Measurements from ENCODE around the gene MATN3.
A peak's percentile ranks its signal among the peaks of the same experiment; 100 is the strongest.

Gene MATN3

DNA sequence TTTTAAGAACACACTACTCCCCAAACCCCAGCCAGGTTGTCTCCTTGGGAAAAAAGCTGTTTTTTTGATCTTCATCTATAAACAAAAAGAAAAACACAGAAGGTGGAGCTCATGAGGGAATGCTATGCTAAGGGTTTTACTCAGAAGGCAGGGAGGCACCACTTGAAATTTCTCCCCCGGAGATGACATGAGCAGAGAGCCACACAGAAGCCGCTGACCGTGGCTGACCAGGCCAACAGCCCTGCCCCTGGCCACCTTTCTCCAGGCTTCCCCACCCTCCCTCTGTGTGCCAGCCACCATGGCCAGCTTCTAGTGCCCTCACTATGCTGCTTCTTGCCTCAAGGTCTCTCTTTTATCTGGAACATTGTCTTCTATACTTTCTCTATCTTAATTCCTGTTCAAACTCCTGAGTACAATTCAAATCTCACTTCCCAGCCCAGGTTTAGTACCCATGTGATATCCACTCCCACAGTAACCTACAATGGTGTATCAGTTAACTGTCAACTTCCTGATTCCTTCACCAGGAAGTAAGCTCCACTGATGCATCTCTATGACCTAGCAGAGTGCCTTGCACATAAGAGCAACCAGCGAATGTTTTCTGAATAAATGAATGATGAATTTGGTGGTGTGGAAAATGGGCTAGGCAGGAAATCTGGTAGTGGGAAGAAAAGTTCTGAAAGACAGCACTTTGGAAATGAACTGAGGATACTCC is 23.6 kb upstream of the MATN3 start:
- no peak for DNase-seq

DNA sequence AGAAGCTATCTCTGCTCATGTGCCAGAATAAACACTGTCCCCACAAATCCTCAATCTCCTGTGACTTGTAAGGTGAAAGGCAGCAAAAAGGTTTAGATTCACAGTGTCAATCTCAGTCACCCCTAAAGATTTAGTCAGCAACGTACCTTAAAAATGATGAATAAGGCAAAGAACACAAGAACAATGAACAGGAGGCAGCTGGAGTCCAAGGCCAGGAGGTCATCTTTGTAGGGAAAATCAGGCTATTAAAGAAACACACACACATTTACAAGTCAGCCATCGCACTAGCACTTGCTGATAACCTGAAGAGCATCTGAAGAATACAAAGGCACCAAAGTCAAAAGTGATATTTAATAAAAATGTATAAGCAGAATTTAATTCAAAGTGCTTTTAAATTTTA is 22.4 kb upstream of the MATN3 start:
- DNase-seq = no peak

DNA sequence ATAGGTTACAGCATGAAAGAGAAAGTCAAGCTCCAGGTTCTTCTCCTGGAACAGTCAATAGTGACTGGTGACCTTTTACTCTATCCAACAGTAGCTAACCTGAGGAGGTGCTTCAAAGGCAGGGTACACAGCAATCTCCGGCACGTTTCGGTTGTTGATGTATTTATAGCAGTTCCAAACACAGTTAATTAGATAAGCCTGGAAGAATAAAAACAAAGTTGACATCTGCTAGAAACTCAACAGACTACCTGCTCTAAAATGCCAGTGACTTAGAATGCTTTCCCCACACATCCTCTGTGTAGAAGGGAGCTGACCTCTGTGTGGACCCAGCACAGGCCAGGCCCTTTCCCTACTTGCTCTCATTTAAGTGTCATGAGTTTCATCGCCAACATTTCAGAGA is 21.8 kb upstream of the MATN3 start:
- DNase-seq = no peak

DNA sequence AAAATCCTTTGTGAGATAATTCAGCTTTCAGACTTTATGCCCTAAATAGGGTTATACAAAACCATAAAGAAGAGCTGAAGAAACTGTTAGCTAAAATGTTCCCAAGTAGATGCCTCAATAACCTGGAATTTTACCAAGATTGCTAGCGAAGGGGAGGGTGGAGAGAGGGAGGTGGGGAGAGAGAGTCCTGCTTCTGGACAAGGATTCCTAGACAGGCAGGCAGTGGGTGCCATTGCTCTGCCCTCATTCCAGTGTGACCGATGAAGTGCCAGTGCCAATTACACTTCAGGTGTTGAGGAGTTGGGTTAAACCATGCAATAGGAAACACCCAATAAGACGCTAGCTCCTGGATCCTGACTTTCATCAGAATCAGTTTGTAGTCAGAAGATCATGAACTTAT is 20.9 kb upstream of the MATN3 start:
- DNase-seq = no peak

DNA sequence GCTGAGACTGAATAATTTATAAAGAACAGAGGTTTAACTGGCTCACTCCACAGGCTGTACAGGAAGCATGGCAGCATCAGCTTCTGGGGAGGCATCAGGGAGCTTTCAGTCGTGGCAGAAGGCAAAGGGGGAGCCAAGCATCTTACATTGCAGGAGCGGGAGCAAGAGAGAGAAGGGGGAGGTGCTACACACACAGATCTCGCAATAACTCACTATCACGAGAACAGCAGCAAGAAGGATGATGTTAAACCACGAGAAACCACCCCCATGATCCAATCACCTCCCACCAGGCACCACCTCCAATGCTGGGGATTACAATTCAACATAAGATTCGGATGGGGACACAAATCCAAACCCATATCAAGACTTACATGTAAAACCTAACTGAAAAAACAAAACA is 17.8 kb upstream of the MATN3 start:
- no peak for DNase-seq

DNA sequence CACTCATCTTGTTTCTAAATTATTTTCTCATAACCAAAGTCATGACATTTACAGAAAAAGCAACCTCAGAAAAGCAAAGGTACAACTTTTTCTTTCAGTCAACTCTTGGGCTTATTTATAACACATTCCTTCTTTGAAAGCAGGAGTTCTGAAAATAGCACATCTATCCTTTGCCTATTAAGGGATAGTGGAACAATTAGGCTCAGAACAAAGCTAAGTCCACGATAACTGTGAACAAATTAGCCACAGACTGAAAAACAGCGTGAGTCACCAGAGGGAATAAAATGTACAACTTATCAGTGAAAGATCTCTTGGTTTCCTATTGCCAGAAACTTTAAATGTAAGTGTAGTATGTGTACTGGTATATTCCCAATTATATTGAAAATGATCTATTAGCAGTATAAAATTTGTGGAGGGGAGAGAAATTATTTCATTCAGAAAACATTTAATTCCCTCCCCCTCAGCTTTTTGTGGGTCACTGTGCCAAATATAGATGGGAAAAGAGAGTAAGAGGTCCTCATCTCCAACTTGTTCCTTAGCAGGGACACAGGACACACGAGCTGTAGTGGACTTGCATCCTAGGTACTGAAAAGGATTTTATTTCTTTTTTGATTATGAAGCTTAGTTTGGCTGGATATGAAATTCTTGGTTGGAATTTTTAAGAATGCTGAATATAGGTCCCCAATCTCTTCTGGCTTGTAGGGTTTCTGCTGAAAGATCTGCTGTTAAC is 15.4 kb upstream of the MATN3 start:
- no peak for DNase-seq

DNA sequence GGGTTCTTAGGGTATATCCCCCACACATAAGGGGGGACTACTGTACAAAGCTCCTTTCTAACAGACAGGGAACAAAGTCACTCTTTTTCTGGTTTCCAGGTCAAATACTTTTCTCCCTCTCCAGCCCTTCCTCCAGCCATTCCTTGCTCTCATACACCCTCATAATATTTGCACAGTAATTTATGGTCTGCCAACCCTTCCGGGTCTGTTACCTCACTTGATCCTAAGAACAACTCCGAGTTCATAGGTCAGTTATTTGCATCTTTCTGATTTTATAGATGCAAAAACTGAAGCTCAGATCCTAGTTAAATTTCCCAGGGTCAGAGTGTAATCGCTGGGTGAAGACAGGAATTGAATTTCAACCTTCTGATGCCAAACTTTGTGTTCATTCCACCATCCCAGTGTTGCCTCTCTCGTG is 14.8 kb upstream of the MATN3 start:
- DNase-seq = no peak

DNA sequence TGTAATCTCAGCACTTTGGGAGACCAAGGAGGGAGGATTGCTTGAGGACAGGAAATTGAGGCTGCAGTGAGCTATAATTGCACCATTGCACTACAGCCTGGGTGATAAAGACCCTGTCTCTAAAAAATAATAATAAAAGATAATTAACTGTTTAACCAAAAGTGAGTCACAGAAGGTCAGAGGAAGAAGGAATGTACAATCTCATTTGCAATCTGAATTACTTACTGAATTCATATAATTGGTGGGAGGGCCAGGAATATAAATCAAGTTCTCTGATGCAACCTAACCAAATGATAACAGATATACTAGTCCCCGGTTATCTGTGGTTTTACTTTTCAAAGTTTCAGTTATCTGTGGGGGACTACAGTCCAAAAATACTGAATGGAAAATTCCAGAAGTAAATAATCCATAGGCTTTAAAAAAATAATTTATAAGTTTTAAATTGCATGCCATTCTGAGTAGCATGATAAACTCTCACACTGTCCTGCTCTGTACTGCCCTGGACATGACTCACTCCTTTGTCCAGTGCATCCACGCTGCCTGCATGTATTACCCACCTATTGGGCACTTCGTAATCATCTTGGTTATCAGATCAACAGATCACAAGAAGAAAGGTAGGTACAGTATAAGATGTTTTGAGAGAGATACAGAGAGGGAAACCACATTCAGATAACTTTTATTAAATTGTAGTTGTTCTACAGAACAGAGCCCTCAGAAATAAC is 12.8 kb upstream of the MATN3 start:
- DNase-seq = peak; percentile 42

DNA sequence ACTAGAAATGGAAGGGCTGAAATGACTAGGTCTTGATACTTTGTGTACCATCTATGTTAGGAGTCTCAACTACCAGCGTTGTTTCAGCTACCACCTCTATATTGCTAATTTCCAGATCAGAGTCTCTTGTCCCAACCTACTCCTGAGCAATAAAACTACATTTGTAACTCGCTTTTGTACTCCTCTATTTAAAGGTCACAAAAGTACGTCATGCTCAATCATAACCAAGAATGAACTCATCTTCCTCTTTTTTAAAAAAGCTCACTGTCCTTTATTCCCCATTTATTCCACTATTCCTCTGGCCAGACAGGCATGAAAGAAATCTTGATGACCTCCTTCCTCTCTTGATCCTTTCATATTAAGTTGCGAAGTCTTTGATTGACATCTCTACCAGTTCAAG is 11.2 kb upstream of the MATN3 start:
- no peak for DNase-seq

DNA sequence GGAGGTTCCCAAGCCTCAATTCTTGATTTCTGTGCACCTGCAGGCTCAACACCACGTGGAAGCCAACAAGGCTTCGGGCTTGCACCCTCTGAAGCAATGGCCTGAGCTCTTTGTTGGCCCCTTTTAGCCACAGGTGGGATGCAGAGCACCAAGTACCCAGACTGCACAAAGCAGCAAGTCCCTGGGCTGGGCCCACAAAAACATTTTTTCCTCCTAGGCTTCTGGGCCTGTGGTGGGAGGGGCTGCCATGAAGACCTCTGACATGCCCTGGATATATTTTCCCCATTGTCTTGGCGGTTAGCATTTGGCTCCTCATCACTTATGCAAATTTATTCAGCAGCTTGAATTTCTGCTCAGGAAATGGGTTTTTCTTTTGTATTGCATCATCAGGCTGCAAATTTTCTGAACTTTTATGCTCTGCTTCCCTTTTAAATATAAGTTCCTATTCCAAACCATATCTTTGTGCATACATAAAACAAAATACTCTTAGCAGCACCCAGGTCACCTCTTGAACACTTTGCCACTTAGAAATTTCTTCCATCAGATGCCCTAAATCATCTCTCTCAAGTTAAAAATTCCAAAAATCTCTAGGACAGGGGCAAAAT is 9.0 kb upstream of the MATN3 start:
- no peak for DNase-seq

DNA sequence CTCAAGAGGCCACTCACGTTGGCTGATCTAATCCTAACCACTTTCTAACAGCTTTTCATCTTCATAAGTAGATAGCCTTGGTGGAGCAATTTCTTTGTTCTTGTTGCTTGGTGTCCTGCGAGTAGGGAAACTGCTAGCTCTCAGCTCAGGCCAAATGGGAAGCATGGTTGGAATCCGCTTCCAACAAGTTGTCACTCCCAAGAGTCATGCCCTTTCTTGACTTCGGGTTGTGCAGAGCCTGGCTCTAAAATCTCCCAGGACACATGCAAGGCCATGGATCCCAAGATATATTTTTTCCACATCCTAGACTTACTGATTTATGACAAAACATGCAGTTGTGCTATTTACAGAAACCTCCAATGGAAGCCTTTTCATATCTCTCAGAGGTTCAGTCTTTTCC is 7.3 kb upstream of the MATN3 start:
- DNase-seq = no peak

DNA sequence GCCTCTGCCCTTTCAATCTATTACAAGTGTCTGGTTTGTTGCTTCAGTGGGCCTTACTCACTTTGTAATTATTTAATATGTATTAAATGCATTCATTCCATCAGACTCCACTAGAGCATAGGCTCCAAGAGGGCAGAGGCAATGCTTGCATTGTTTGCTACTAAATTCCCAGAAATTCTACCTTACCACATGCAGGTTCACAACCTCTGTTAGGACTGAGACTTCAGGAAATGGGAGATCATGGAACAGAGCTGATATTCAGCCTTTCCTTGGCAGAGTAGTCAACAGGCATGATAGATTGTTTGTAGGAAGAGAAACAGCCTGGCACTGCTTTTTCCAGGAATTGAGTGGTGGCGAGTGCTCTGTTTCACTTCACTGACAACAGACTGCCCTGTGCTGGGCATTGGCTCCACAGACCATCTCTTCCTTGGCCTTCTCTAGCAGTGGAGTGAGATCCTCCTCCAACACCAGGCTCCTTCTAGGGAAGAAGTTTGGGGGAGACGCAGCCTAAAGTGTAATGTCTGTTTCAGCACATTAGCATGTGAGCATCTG is 6.2 kb upstream of the MATN3 start:
- no peak for DNase-seq

DNA sequence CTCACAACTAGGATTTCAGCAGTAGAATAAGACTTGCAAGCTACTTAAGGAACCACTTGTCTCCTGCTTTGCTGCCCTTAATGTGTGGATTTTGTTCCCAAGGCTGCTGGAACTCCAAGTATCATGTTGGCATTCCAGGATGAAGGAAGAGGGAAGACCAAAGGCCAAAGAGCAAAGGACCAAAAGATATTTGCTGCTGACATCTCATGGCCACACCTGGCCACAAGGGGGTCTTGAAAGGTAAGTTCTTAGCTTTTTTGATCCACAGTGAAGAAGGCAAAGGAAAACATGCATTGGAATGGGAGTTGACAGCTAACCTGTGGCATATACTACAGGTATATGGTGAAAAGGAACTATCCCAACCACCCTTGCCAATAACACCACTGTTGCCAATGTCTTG is 3.9 kb upstream of the MATN3 start:
- DNase-seq = no peak

DNA sequence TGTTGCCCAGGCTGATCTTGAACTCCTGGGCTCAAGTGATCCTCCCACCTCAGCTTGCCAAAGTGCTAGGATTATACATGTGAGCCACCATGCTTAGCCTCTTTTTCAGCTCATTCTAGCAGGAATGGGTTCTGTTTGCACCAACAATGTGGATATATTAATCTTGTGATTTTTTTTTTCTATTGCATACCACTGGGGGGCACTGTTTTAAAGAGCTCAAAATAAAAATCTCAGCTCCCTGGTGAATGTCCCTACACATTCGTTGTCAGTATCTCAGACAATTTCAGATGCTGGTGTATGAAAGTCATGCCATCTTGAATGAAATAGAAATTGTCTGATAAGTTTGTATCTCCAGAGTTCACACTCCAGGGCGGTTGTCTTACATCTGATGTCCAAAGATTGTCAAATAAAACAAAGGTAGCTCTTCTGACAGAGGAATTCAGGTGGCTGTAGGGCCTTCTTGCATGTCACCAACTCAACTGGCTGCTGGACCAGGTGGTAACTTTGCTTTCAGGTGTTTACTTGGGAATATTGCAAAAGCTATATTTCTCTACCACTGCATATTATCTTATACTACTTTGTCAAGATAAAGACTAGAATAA is 3.1 kb upstream of the MATN3 start:
- DNase-seq = peak; percentile 11

DNA sequence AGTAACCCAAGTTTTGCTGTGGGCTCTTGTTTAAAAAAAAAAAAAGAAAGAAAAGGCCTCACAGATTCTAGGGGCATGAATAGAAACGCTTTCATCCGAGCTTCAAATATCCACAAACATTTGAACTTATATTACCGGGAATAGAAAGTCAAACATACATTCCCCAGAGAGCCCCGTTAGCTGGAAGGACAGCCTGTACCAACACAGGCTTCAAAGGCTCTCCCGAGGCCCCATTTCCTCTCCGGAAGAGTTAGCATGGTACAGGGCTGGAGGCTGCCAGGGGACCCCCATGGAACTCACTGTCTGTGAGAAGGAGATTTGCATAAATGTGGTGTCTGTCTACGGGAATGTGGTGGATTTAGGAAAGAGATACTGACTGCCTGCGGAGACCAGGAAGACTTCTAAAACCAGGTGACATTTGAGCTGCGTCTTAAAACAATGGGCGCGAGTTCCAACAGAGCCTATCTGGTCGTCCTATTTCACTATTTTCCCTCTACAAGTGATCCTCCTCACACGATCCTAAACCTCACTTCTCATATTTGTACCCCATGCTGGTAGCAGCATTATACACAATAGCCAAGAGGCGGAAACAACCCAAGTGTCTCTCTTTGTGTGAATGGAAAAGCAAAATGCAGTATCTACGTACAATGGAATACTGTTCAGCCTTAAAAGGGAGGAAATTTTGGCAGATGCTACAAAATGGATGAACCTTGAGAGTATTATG is 820 bp upstream of the MATN3 start:
- no peak for DNase-seq

DNA sequence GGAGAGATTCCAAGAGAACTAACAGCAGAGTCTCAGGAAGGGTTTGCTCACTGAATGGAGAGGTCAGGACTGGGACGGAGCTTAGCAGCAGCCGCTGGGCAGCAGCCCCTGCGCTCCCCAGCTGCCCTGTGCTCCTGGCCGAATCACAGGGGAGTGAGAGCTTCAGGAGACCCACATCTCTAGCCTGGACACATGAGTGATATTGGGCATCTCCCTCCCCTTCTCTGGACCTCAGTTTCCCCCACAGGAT is 511 bp downstream of the MATN3 start:
- DNase-seq = no peak

DNA sequence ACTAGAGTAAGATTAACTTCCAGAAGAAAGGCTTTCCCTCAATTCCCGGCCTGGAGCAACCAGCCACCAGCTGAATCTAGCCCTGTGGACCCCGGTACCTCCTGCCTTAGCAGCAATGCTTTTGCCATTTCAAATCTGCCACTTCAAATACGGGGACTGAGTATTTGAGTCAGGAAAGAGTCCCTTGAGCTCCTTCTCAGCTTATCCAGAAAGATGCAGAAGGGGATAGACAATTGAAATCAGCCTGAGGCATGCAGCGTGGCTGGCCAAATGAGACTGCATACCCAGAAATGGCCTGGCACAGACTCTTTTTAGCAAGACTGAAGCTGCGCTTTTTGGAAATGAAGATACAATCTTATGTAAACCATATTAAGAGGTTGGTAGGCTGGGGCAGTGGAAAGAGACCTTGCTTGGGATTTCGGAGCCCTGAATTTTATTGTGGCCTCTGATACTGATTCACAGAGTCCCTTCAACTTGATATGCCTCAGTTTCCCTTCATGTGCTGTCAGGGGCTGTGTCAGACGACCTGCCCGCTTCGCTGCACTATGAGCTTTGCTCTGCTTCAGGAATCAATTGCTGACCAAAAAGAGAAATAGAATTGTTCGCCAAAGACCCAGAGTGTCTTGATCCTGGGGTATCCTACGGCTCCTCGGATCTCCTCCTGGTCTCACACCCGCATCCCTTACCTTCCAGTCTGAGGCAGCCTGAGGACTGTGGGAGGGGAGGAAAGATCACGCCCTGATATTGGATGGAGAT is 1.0 kb downstream of the MATN3 start:
- no peak for DNase-seq

DNA sequence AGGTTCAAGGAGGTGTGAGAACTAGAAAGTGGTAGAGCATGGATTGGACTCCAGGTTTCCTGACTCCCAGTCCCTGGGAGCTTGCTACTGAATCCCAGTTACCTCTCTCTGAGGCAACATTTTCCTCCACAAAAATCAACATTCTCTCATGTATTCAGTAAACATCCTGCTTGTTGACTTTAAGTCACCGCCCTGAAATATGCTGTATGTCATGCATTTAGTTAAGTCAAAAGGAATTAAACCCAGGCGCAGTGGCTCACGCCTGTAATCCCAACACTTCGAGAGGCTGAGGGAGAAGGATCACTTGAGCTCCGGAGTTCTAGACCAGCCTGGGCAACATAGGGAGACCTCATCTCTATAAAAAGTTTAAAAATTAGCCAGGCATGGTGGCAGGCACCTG is 3.8 kb downstream of the MATN3 start:
- DNase-seq = no peak

DNA sequence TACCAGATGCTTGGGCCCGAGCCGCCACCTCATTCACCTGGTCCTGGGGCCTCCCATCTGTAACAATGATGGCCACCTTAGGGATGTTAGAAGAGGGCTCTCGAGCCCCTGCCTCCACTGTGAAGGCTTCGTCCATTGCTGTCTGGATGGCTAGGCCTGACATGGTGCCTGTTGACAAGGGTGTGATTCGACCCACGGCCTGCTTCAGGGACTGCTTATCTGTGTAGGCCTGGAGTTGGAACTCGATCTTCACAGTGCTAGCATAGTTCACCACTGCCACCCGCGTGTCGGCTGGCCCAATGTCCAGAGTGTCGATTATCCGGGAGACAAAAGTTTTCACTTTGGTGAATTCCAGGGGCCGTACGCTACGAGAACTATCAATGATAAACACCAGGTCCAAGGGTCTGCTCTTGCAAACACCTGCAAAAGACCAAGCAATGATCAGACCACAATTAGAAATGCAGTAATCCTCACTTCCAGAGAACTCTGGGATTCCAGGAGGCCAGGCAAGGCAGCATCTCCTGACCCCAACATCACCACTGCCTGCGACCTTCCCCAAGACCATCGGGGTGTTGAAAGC is 6.5 kb downstream of the MATN3 start:
- no peak for DNase-seq

DNA sequence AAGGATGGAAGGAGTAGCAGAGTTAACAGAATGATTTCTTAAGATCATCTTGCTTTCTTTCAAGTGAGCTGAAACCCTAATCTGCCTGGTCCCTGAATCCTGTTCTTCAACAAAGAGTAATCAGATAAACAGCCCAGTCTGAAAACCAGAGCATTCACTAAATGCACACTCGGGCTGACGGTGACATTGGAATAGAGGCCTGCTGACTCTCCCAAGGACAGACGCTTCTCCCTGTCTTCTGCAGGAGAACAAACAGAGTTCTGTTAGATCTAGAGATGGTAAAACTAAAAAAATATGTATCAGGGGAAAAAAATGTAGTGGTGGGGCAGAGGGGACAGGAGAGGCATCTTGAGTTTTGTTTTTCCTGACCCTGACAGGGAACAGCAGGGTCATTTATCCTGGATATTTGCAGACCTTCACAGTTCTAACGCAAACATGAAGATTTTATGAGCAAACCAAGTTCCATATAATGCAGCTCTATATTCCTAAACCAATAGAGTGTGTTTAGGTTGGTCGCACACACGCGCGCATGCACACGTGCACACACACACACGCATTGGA is 7.3 kb downstream of the MATN3 start:
- DNase-seq = no peak

DNA sequence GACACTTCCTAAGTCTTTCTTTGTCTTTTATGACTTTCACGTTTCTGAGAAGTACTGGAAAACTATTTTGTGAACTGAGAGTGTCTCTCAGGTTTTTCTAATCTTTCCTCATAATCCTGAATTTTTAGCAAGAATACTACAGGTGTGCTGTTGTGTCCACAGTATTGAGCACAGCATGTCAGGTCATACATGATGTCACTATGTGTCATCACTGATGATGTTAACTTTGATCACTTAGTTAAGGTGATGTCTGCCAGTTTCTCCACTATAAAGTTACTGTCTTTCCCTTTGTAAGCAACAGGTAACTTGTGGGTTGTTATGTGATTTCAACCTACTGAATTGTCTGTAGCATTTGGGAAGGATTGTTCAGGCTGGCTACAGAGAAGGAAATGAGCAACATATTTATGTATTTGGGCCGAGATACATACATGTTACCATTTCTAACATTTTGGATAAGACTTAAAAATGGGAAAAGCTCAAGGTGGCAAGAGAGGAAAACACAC is 11.1 kb downstream of the MATN3 start:
- DNase-seq = no peak
